HG03439 (cell line): ENCODE data around the gene FAH.

ENCODE experiments used
- ATAC-seq: cut with Tn5 transposase; IDR thresholded peaks from one replicate; pipeline ENCODE4 v1.9.1; 2021; ENCODE audit warnings: mild to moderate bottlenecking, moderate library complexity; ENCODE audit not compliant: unreplicated experiment

Gene FAH

GRCh38 chr15:80233581-80233980 is 80.8 kb downstream of the FAH start:
- no peak for ATAC-seq

- no peak for ATAC-seq
Measured at GRCh38 chr15:80234883-80235282, 82.1 kb downstream of the FAH start.
